CD4-positive, alpha-beta T cell (primary cell): ENCODE results near the gene NIT1. TPM values are rescaled to one million over a fixed set of nuclear protein-coding genes. Genes with fewer than 3 reads are reported as not detected.

ENCODE experiments used
- ATAC-seq: fragments of 200-7000 bp; cut with Tn5 transposase; one replicate; pipeline ENCODE4 v1.10.0; 2022; ENCODE audit warnings: mild to moderate bottlenecking; ENCODE audit not compliant: poor library complexity
- CTCF ChIA-PET: fragments of 350-600 bp; sonication (Branson Sonifier 250); formaldehyde crosslinking; loops from one replicate; lab custom pipeline; 2021; ENCODE audit warnings: antibody characterized with exemption, inconsistent platforms; lab: Charles Lee
- POLR2A ChIA-PET: fragments of 350-600 bp; sonication (Branson Sonifier 250); formaldehyde crosslinking; loops from one replicate; lab custom pipeline; 2021; ENCODE audit warnings: antibody characterized with exemption, inconsistent platforms; lab: Charles Lee
- DNase-seq, 14 experiments: peaks; one replicate each; pipeline ENCODE4 v3.0.0-alpha.2; 2013 to 2020; ENCODE audit warnings: mixed read lengths in 2 of 14
- H3K27ac ChIP-seq, 2 donors: one replicate each; pipeline versions ENCODE4 v1.5.1 to v1.7.0; 2013; ENCODE audit warnings: low read length in 2 of 2, low read depth in 1 of 2, mild to moderate bottlenecking in 1 of 2
- H3K27me3 ChIP-seq, 2 experiments: 1 replicate in 1 of 2; 2 replicates in 1 of 2; pipeline versions ENCODE4 v1.6.1 to v1.7.0; 2013; ENCODE audit warnings: low read length in 2 of 2, control low read depth in 1 of 2, mild to moderate bottlenecking in 1 of 2, moderate library complexity in 1 of 2; ENCODE audit not compliant: insufficient read depth in 2 of 2, control insufficient read depth in 1 of 2
- H3K36me3 ChIP-seq: one replicate; pipeline ENCODE4 v1.6.1; 2013; ENCODE audit warnings: low read length, control low read depth; ENCODE audit not compliant: insufficient read depth
- H3K4me1 ChIP-seq: one replicate; pipeline ENCODE4 v1.6.1; 2013; ENCODE audit warnings: low read length, control low read depth; ENCODE audit not compliant: insufficient read depth
- H3K4me3 ChIP-seq: one replicate; pipeline ENCODE4 v1.5.1; 2013; ENCODE audit warnings: mild to moderate bottlenecking, low read length, moderate library complexity
- H3K9me3 ChIP-seq, 2 experiments: 1 replicate in 1 of 2; 2 replicates in 1 of 2; pipeline versions ENCODE4 v1.6.1 to v1.7.0; 2013; ENCODE audit warnings: low read length in 2 of 2, mild to moderate bottlenecking in 2 of 2, control low read depth in 1 of 2, moderate library complexity in 1 of 2; ENCODE audit not compliant: control insufficient read depth in 1 of 2, insufficient read depth in 1 of 2
- H3K27ac Mint-ChIP-seq: one replicate; pipeline ENCODE4 v1.8.0; 2020; ENCODE audit warnings: mixed read lengths
- H3K27me3 Mint-ChIP-seq: one replicate; pipeline ENCODE4 v1.8.0; 2021; ENCODE audit warnings: mixed read lengths
- H3K36me3 Mint-ChIP-seq: one replicate; pipeline ENCODE4 v1.8.0; 2021; ENCODE audit warnings: low read depth, mixed read lengths
- H3K4me1 Mint-ChIP-seq: one replicate; pipeline ENCODE4 v1.8.0; 2021; ENCODE audit warnings: low read depth, mixed read lengths
- H3K4me3 Mint-ChIP-seq: one replicate; pipeline ENCODE4 v1.8.0; 2020; ENCODE audit warnings: mild to moderate bottlenecking, mixed read lengths
- H3K9me3 Mint-ChIP-seq: one replicate; pipeline ENCODE4 v1.8.0; 2020; ENCODE audit warnings: mixed read lengths
- intact Hi-C, 2 experiments: fragments of 100-400 bp; cut with DNase I in 1 of 2; cut with micrococcal nuclease in 1 of 2; formaldehyde crosslinking; loops; one replicate each; pipeline versions ENCODE4 v1.15.1 to v1.9.0; 2023 to 2025; cut with DNase I, micrococcal nuclease
- total RNA-seq, 174 experiments: library from RNA in 2 of 174; stranded (reverse) in 2 of 174; gene quantifications; one replicate each; pipeline ENCODE4 v1.2.3 and lab custom pipeline; 2021 to 2026
- TF ChIP-seq, protein P1 (sequence below): fragments of 200-600 bp; IDR thresholded peaks from one replicate; pipeline ENCODE4 v1.8.0; 2022; ENCODE audit warnings: antibody characterized with exemption, mild to moderate bottlenecking

Gene NIT1
- total RNA-seq, 2 experiments from 2014 or later = 15.9 to 18.0 TPM

DNA sequence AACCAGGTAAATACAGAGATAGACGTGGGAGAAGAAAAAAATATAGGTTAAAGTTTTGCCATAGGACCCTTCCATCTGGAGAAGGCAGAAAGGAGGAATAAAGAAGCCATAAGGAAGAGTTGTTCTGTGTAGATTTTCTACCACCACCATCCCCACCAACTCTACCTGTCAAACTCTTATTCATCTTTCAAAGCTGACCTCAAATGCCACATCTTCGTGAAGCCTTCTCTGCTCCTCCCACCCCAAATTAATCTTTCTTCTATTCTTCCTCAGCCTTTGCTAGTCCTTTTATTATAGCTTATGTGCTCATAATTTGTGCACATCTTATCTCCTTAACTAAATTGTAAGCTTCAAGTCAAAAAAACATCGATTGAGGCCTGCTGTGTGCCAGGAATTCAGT is 27.3 kb upstream of the NIT1 start:
- ATAC-seq = peak; percentile 43
- H3K27ac Mint-ChIP-seq = no peak overlapping the region
- peaks cover 9% of the 10 kb centered on the region for H3K4me1 Mint-ChIP-seq
- no peaks in the 10 kb centered on the region for H3K36me3 Mint-ChIP-seq
- POLR2A ChIA-PET = interaction anchor here (0.9 to 1.2 kb wide), 2 partner anchors 21 to 22 kb away, joined by 3 read pairs; partner anchors contain the start of gene ARHGAP30
- CTCF ChIA-PET = no interaction called here
- H3K27me3 Mint-ChIP-seq = no peaks in the 10 kb centered on the region
- TF ChIP-seq, protein P1, sequence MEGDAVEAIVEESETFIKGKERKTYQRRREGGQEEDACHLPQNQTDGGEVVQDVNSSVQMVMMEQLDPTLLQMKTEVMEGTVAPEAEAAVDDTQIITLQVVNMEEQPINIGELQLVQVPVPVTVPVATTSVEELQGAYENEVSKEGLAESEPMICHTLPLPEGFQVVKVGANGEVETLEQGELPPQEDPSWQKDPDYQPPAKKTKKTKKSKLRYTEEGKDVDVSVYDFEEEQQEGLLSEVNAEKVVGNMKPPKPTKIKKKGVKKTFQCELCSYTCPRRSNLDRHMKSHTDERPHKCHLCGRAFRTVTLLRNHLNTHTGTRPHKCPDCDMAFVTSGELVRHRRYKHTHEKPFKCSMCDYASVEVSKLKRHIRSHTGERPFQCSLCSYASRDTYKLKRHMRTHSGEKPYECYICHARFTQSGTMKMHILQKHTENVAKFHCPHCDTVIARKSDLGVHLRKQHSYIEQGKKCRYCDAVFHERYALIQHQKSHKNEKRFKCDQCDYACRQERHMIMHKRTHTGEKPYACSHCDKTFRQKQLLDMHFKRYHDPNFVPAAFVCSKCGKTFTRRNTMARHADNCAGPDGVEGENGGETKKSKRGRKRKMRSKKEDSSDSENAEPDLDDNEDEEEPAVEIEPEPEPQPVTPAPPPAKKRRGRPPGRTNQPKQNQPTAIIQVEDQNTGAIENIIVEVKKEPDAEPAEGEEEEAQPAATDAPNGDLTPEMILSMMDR = no peak
- no peaks in the 10 kb centered on the region for H3K9me3 ChIP-seq
- intact Hi-C loops = loop anchor here (2.0 to 10.0 kb wide), 2 partner anchors 18 to 256 kb away; no protein-coding TSS in a partner anchor
- no peaks in the 10 kb centered on the region for H3K9me3 Mint-ChIP-seq
- no peak for DNase-seq
- H3K4me1 ChIP-seq = no peaks in the 10 kb centered on the region
- no peaks in the 10 kb centered on the region for H3K27me3 ChIP-seq
- H3K4me3 ChIP-seq = no peak overlapping the region
- no peaks in the 10 kb centered on the region for H3K36me3 ChIP-seq
- no peak overlapping the region for H3K4me3 Mint-ChIP-seq
- H3K27ac ChIP-seq = no peak overlapping the region

DNA sequence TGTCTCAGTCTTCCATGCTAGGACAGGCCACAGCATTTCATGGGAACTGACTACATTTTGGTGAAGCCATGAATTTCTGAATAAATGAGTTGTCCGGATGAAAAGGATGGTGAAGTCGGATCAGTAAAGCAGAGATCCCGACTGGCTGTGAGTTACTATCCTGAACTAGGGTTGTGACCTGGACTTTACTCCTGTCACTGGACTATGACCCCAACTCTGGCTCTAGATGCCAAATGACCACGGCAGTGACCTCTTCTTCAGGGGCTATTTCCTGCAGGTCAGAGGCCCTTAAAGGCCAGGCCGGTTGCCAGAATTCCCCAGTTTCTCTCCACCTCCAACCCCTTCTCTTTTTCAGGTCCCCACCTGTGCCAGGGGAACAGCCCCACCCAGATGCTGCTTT is 26.8 kb upstream of the NIT1 start:
- H3K9me3 ChIP-seq = no peaks in the 10 kb centered on the region
- H3K36me3 Mint-ChIP-seq = no peaks in the 10 kb centered on the region
- no peak overlapping the region for H3K27ac ChIP-seq
- no peak overlapping the region for H3K4me3 ChIP-seq
- ATAC-seq (no peak), DNase-seq (no peak)
- H3K9me3 Mint-ChIP-seq = no peaks in the 10 kb centered on the region
- no peaks in the 10 kb centered on the region for H3K36me3 ChIP-seq
- H3K27me3 Mint-ChIP-seq = no peaks in the 10 kb centered on the region
- H3K27me3 ChIP-seq = no peaks in the 10 kb centered on the region
- POLR2A ChIA-PET = interaction anchor here (0.9 to 1.2 kb wide), 2 partner anchors 22 to 23 kb away, joined by 3 read pairs; partner anchors contain the start of gene ARHGAP30
- no peaks in the 10 kb centered on the region for H3K4me1 ChIP-seq
- H3K4me3 Mint-ChIP-seq = no peak overlapping the region
- CTCF ChIA-PET = no interaction called here
- intact Hi-C loops = loop anchor here (2.0 to 10.0 kb wide), 2 partner anchors 18 to 256 kb away; no protein-coding TSS in a partner anchor
- H3K27ac Mint-ChIP-seq = no peak overlapping the region
- H3K4me1 Mint-ChIP-seq = peaks cover 9% of the 10 kb centered on the region
- TF ChIP-seq, protein P1 = no peak

DNA sequence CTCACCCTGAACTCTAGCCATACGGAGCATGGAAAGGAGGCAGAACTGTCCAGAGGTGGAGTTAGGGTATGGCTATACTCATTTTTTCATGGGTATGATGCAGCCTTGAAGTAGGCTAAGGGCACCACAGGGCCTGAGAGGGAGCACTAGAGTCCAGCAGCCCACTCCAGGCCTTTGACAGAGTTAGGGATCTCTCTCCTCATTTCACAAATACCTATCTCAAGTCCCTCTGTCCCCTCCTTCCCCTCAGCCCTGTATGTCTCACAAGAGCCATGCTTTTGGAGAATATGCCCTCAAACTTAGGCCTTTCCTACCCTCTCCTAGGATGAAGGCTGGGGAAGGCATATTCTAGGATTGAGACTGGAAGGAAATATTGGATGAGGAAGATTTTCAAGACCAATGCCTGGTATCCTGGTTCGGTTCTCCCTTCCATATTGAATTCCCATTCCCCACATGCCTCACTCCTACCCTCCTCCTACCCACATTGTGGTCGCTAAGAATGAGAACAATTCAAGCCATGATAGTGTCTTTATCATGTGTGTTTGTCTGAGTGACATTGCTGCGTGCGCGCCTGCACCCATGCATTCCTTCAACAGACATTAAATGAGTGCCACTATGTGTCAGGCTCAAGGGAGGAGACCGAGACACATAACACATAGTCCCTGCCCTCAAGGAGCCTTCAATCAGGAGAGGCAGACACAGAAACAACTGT is 26.0 kb upstream of the NIT1 start:
- no peaks in the 10 kb centered on the region for H3K36me3 ChIP-seq
- Mint-ChIP-seq H3K27ac (no peak overlapping the region), H3K9me3 (no peaks in the 10 kb centered on the region), H3K4me3 (no peak overlapping the region), H3K36me3 (no peaks in the 10 kb centered on the region), H3K4me1 (peaks cover 12% of the 10 kb centered on the region), H3K27me3 (no peaks in the 10 kb centered on the region)
- no peak for DNase-seq
- no peak overlapping the region for H3K27ac ChIP-seq
- no peaks in the 10 kb centered on the region for H3K9me3 ChIP-seq
- CTCF ChIA-PET = interaction anchor here (1.6 kb wide), 1 partner anchor 22 kb away, joined by 5 read pairs; the partner anchor contains the start of gene ARHGAP30
- no peak overlapping the region for H3K4me3 ChIP-seq
- intact Hi-C loops = loop anchor here (2.0 to 10.0 kb wide), 2 partner anchors 19 to 257 kb away; no protein-coding TSS in a partner anchor
- H3K4me1 ChIP-seq = peaks cover 2% of the 10 kb centered on the region
- POLR2A ChIA-PET = interaction anchor here (1.2 kb wide), 1 partner anchor 24 kb away, joined by 3 read pairs; no protein-coding TSS in a partner anchor
- TF ChIP-seq, protein P1 = no peak
- no peak for ATAC-seq
- H3K27me3 ChIP-seq = no peaks in the 10 kb centered on the region
